CD8-positive, alpha-beta memory T cell (primary cell): ENCODE data around the gene PADI1. TPM values are rescaled to one million over a fixed set of nuclear protein-coding genes. Genes with fewer than 3 reads are reported as not detected.
"Not testable (repeated sequence)": the region's sequence is repeated elsewhere in the genome, so short reads cannot be mapped to it uniquely, and the experiment has no call there.

ENCODE experiments used
- CTCF ChIA-PET: fragments of 350-600 bp; sonication (Branson Sonifier 250); formaldehyde crosslinking; loops from one replicate; lab custom pipeline; 2021; ENCODE audit warnings: antibody characterized with exemption; lab: Charles Lee
- POLR2A ChIA-PET: fragments of 350-600 bp; sonication (Branson Sonifier 250); formaldehyde crosslinking; loops from one replicate; lab custom pipeline; 2021; ENCODE audit warnings: antibody characterized with exemption; lab: Charles Lee
- DNase-seq, 5 donors: peaks; one replicate each; pipeline versions ENCODE4 v3.0.0 to v3.0.0-alpha.2; 2020 to 2022; ENCODE audit warnings: mixed read lengths in 1 of 5
- H3K27ac ChIP-seq: one replicate; pipeline ENCODE4 v1.7.0; 2013; ENCODE audit warnings: low read depth, mild to moderate bottlenecking, low read length, moderate library complexity
- H3K27me3 ChIP-seq: 2 replicates; pipeline ENCODE4 v1.7.0; 2013; ENCODE audit warnings: low read length, mild to moderate bottlenecking; ENCODE audit not compliant: insufficient read depth, poor library complexity, severe bottlenecking
- H3K36me3 ChIP-seq: 2 replicates; pipeline ENCODE4 v1.7.0; 2013; ENCODE audit warnings: mild to moderate bottlenecking, low read length, moderate library complexity; ENCODE audit not compliant: insufficient read depth
- H3K4me1 ChIP-seq: 2 replicates; pipeline ENCODE4 v1.7.0; 2013; ENCODE audit warnings: mild to moderate bottlenecking, low read length, moderate library complexity; ENCODE audit not compliant: insufficient read depth
- H3K4me3 ChIP-seq: 2 replicates; pipeline ENCODE4 v1.7.0; 2013; ENCODE audit warnings: mild to moderate bottlenecking, low read length
- H3K9me3 ChIP-seq: 2 replicates; pipeline ENCODE4 v1.7.0; 2013; ENCODE audit warnings: mild to moderate bottlenecking, low read length
- H3K27ac Mint-ChIP-seq, 8 donors: one replicate each; pipeline ENCODE4 v1.8.0; 2020 to 2021; ENCODE audit warnings: mixed read lengths in 8 of 8, mild to moderate bottlenecking in 6 of 8, inconsistent platforms in 3 of 8, moderate library complexity in 3 of 8
- H3K27me3 Mint-ChIP-seq, 2 donors: one replicate each; pipeline ENCODE4 v1.8.0; 2020 to 2021; ENCODE audit warnings: mixed read lengths in 2 of 2, mild to moderate bottlenecking in 1 of 2, moderate library complexity in 1 of 2
- H3K36me3 Mint-ChIP-seq, 3 donors: one replicate each; pipeline ENCODE4 v1.8.0; 2020 to 2021; ENCODE audit warnings: mixed read lengths in 3 of 3, inconsistent platforms in 1 of 3, mild to moderate bottlenecking in 1 of 3
- H3K4me1 Mint-ChIP-seq, 3 donors: one replicate each; pipeline ENCODE4 v1.8.0; 2020 to 2021; ENCODE audit warnings: mixed read lengths in 3 of 3, inconsistent platforms in 1 of 3, mild to moderate bottlenecking in 1 of 3
- H3K4me3 Mint-ChIP-seq, 7 donors: one replicate each; pipeline ENCODE4 v1.8.0; 2020 to 2021; ENCODE audit warnings: mixed read lengths in 7 of 7, mild to moderate bottlenecking in 6 of 7, moderate library complexity in 4 of 7, inconsistent platforms in 2 of 7
- H3K9me3 Mint-ChIP-seq, 5 donors: one replicate each; pipeline ENCODE4 v1.8.0; 2020 to 2022; ENCODE audit warnings: mixed read lengths in 5 of 5, mild to moderate bottlenecking in 3 of 5, moderate library complexity in 2 of 5, inconsistent platforms in 1 of 5
- polyA plus RNA-seq: library from polyadenylated mRNA; unstranded; fragments of 300-500 nt; fragmentation: Illumina TruSeq; gene quantifications from one replicate; pipeline ENCODE4 v1.2.3, GENCODE V29; 2021
- total RNA-seq, 2 experiments: library from RNA; stranded (reverse); gene quantifications; one replicate each; pipeline ENCODE4 v1.2.3, GENCODE V29; 2021

The PADI1 gene
- total and polyA plus RNA-seq, 3 experiments from 2014 or later, result not detected

GRCh38 chr1:17235135-17235885 lies 30.4 kb downstream of the PADI1 start:
- ChIA-PET CTCF (interaction anchor here (1.2 to 10.2 kb wide), 2 partner anchors 10 to 111 kb away, joined by 3 to 154 read pairs; partner anchors contain the start of gene PADI2), POLR2A (no interaction called here)
- no peaks in the 10 kb centered on the region for H3K4me1 Mint-ChIP-seq
- H3K27me3 Mint-ChIP-seq, result no peaks in the 10 kb centered on the region
- DNase-seq, result no peak
- Histone ChIP-seq H3K36me3 (no peaks in the 10 kb centered on the region), H3K9me3 (no peaks in the 10 kb centered on the region), H3K4me3 (no peak overlapping the region), H3K4me1 (no peaks in the 10 kb centered on the region), H3K27me3 (no peaks in the 10 kb centered on the region), H3K27ac (no peak overlapping the region)
- H3K36me3 Mint-ChIP-seq, result no peaks in the 10 kb centered on the region
- H3K4me3 Mint-ChIP-seq, result no peak overlapping the region
- H3K27ac Mint-ChIP-seq, result no peak overlapping the region
- no peaks in the 10 kb centered on the region for H3K9me3 Mint-ChIP-seq

- Mint-ChIP-seq H3K36me3 (no peaks in the 10 kb centered on the region), H3K27ac (peak overlapping the region in 2 of 8 donors; percentile 19 to 43), H3K27me3 (peaks cover 3 to 4% of the 10 kb centered on the region in 2 donors), H3K9me3 (no peaks in the 10 kb centered on the region), H3K4me1 (no peaks in the 10 kb centered on the region), H3K4me3 (no peak overlapping the region)
- CTCF ChIA-PET, result interaction anchor here (1.1 to 10.2 kb wide), 9 partner anchors 9 to 177 kb away, joined by 3 to 154 read pairs (median 6); partner anchors contain the start of genes PADI1 and PADI2
- Histone ChIP-seq H3K27ac (no peak overlapping the region), H3K36me3 (no peaks in the 10 kb centered on the region), H3K4me1 (no peaks in the 10 kb centered on the region), H3K27me3 (no peaks in the 10 kb centered on the region), H3K9me3 (no peaks in the 10 kb centered on the region), H3K4me3 (no peak overlapping the region)
- POLR2A ChIA-PET, result no interaction called here
- peak; percentile 57 to 87 (median 79) for DNase-seq
Observed at GRCh38 chr1:17236779-17237560, 32.0 kb downstream of the PADI1 start.

GRCh38 chr1:17237561-17237903 lies 32.6 kb downstream of the PADI1 start:
- CTCF ChIA-PET, result interaction anchor here (1.1 to 10.2 kb wide), 8 partner anchors 9 to 177 kb away, joined by 3 to 154 read pairs (median 6); partner anchors contain the start of genes PADI1 and PADI2
- no peaks in the 10 kb centered on the region for H3K4me1 Mint-ChIP-seq
- POLR2A ChIA-PET, result no interaction called here

GRCh38 chr1:17239420-17239819 lies 34.5 kb downstream of the PADI1 start:
- peaks cover 3 to 10% of the 10 kb centered on the region in 2 donors for H3K27me3 Mint-ChIP-seq
- no peaks in the 10 kb centered on the region for H3K36me3 ChIP-seq
- no peak overlapping the region for H3K27ac Mint-ChIP-seq
- no peaks in the 10 kb centered on the region for H3K9me3 ChIP-seq
- H3K27me3 ChIP-seq, result no peaks in the 10 kb centered on the region
- CTCF ChIA-PET, result interaction anchor here (10.2 kb wide), 1 partner anchor 115 kb away, joined by 154 read pairs; the partner anchor contains the start of gene PADI2
- H3K4me3 ChIP-seq, result no peak overlapping the region
- POLR2A ChIA-PET, result no interaction called here
- no peak overlapping the region for H3K4me3 Mint-ChIP-seq
- no peaks in the 10 kb centered on the region for H3K4me1 Mint-ChIP-seq
- no peaks in the 10 kb centered on the region for H3K36me3 Mint-ChIP-seq
- no peaks in the 10 kb centered on the region for H3K4me1 ChIP-seq
- DNase-seq, result no peak
- H3K27ac ChIP-seq, result no peak overlapping the region
- no peaks in the 10 kb centered on the region for H3K9me3 Mint-ChIP-seq

More at GRCh38 chr1:17237561-17237903, 32.6 kb downstream of the PADI1 start:
- Histone ChIP-seq H3K4me1 (no peaks in the 10 kb centered on the region), H3K27ac (no peak overlapping the region), H3K4me3 (no peak overlapping the region), H3K27me3 (no peaks in the 10 kb centered on the region), H3K36me3 (no peaks in the 10 kb centered on the region), H3K9me3 (no peaks in the 10 kb centered on the region)
- DNase-seq, result no peak
- no peaks in the 10 kb centered on the region for H3K9me3 Mint-ChIP-seq
- no peak overlapping the region for H3K4me3 Mint-ChIP-seq
- H3K36me3 Mint-ChIP-seq, result no peaks in the 10 kb centered on the region
- peaks cover 3 to 4% of the 10 kb centered on the region in 2 donors for H3K27me3 Mint-ChIP-seq
- no peak overlapping the region for H3K27ac Mint-ChIP-seq

- H3K9me3 Mint-ChIP-seq, H3K9me3 ChIP-seq, H3K27me3 ChIP-seq, H3K36me3 ChIP-seq, H3K27me3 Mint-ChIP-seq, DNase-seq, H3K27ac ChIP-seq, H3K4me1 ChIP-seq, H3K4me3 ChIP-seq, H3K4me1 Mint-ChIP-seq, H3K36me3 Mint-ChIP-seq, H3K4me3 Mint-ChIP-seq, H3K27ac Mint-ChIP-seq, POLR2A ChIA-PET: not testable (repeated sequence)
- CTCF ChIA-PET, result interaction anchor here (10.2 kb wide), 1 partner anchor 117 kb away, joined by 154 read pairs; the partner anchor contains the start of gene PADI2
Observed at GRCh38 chr1:17241011-17241779, 36.3 kb downstream of the PADI1 start.

- H3K27ac ChIP-seq, DNase-seq, H3K27ac Mint-ChIP-seq, H3K4me1 ChIP-seq, H3K36me3 ChIP-seq, H3K36me3 Mint-ChIP-seq, H3K4me3 Mint-ChIP-seq, H3K27me3 ChIP-seq, H3K9me3 ChIP-seq, H3K4me1 Mint-ChIP-seq, POLR2A ChIA-PET, H3K4me3 ChIP-seq, H3K9me3 Mint-ChIP-seq: not testable (repeated sequence)
- H3K27me3 Mint-ChIP-seq, result peaks cover 3 to 12% of the 10 kb centered on the region in 2 donors
- CTCF ChIA-PET, result interaction anchor here (10.2 kb wide), 1 partner anchor 117 kb away, joined by 154 read pairs; the partner anchor contains the start of gene PADI2
Observed at GRCh38 chr1:17241780-17242074, 36.8 kb downstream of the PADI1 start.

DNA sequence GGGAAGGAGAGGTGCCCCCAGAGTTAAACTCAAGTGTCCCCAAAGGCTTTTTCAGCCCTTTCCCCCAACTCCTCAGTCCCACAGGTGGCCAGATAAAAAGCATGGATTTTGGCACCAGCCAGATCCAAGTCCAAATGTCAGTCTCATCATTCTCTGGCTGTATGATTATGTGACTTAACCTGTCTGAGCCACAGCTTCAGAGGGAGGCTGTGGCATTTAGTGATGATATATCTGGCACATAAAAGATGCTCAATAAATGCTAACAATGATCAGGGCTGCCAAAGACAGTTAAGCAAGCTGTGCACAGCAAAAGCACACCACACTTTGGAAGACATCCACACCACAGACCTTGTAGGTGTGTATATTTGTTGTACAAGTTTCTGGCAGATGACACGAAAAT lies 38.3 kb downstream of the PADI1 start:
- H3K27ac ChIP-seq, result no peak overlapping the region
- no peaks in the 10 kb centered on the region for H3K36me3 ChIP-seq
- DNase-seq, result no peak
- H3K4me1 ChIP-seq, result no peaks in the 10 kb centered on the region
- H3K27me3 ChIP-seq, result no peaks in the 10 kb centered on the region
- POLR2A ChIA-PET, result no interaction called here
- H3K27ac Mint-ChIP-seq, result no peak overlapping the region
- H3K4me3 Mint-ChIP-seq, result no peak overlapping the region
- H3K4me3 ChIP-seq, result no peak overlapping the region
- H3K9me3 ChIP-seq, result no peaks in the 10 kb centered on the region
- H3K27me3 Mint-ChIP-seq, result peaks cover 3 to 16% of the 10 kb centered on the region in 2 donors
- CTCF ChIA-PET, result interaction anchor here (0.5 kb wide), 1 partner anchor 123 kb away, joined by 3 read pairs; no protein-coding TSS in a partner anchor
- H3K9me3 Mint-ChIP-seq, result no peaks in the 10 kb centered on the region
- no peaks in the 10 kb centered on the region for H3K36me3 Mint-ChIP-seq
- H3K4me1 Mint-ChIP-seq, result no peaks in the 10 kb centered on the region
